GM19455 (cell line): ENCODE data around the gene KIF7.

Source experiments
- ATAC-seq: cut with Tn5 transposase; IDR thresholded peaks from one replicate; pipeline ENCODE4 v1.9.1; 2021; ENCODE audit not compliant: unreplicated experiment

The KIF7 gene

DNA sequence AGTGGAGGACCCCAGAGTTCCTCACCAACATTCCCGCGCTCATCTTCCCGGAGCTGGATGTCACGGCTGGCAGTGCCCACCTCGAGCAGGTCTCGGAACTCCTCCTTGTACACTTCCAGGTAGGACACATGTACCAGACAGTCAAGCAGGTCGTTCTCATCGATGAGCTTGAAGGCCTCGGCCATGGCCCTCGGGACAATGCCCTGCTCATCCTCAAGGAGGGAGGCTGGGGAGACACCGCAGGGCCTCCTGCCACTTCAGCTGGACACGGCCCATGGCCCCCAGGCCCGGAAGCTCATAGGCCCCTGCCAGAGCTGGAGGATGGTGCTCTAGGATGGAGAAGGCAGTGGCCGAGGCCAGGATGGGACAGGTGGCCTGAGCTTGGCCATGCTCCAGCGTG, 5.6 kb downstream of the KIF7 start:
- no peak for ATAC-seq

- no peak for ATAC-seq
Observed at GRCh38 chr15:89649013-89649625, 6.1 kb downstream of the KIF7 start.

DNA sequence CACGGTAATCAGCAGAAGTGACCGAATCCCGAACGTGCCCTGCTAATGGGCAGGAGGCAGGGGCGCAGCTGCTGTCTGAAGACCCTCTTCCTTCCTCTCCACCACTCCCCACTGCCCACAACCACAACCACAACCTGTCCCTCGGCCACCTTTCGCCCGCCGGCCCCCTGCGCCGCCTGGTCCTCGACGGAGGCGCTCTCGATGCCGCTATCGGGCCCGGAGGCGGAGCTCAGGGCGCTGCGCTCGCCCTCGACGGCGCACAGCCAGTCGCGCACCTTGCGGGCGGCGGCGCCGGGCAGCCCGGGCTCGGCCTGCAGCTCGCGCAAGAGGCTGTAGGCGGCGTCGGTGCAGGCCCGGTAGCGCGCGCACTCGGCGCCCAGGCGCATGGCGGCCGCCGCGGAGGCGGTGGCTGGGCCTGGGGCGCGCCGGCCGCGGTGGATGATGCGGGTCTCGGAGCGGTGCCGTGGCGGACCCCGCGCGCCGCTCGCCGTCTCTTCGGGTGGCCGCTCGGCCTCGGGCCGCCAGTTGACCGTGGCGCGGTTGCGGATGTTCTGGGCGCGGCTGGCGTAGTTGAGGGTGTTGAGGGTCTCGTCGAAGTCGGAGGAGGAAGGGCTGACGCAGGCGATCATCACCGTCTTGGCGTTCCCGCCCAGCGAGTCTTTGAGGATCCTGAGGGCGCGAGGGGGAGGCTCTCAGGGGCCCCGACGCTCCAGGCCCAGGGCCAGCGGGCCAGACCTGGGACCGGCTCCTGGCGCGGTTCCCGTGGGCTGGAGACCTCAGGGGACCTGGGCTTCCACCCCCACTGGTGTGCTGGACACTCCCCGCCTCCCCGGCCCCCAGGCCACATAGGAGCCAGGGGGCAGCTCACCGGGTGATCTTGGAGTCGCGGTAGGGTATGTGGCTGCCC, 6.9 kb downstream of the KIF7 start:
- no peak for ATAC-seq

DNA sequence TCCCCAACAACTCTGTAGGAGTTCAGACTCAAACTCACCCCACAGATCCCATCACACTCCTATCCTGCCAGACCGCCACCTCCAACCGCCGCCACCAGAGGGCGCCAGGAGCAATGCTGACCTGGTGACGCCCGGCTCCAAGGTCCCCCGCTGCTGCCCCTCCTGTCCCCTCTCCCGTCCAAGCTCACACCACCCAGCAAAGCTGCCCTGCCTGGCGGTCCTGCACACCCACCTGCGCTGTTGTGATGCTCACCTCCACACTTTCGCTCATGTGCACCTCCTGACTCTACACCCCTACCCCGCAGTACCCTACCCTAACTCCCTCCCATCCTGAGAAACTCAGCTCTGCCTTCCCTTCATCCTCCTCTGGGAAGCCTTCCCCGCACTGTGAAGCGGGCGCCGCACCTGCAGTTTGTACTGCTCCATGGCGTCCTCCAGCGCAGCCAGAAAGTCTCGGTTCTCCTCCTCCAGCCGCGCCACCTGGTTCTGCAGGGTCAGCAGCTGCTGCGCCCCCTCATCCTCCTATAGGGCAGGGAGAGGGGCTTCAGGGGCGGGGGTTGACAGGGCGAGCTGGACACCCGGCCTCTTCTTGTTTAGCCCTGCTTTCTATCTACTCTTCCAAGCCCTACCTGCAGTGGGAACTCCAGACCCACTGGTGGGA, 7.9 kb downstream of the KIF7 start:
- ATAC-seq, result no peak

DNA sequence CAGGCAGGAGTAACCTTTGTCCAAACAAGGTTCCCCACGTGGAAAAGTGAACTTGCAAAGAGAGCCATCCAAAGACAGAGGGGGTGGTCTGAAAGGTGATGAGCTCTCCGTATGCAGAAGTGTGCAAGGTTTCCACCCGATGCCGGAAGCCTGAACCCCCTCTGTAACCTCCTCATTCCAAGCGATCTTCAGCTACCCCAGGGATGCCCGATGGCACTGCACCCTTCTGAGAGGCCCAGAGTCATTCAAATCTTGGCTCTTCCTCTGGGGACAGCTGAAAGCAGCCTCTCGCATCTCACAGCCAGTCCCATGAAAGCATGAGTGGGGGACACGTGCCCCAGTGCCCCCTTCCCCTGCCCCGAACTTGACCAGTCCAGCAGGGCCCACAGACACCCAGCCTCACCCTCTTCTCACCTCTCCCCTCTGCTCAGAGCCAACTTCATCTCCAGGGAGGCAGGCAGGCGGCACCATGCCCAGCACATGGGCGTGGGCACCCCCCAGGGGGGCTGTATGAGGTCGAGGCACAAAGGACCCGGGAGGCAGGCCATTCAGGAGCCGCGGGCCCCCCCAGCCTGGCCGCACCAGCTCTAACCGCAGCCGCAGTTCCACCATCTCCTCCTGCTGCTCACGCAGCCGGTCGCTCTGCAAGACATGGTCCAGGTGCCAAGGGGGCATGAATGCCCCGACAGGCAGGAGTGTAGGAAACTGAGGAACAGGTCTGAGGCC, 8.7 kb downstream of the KIF7 start:
- no peak for ATAC-seq

DNA sequence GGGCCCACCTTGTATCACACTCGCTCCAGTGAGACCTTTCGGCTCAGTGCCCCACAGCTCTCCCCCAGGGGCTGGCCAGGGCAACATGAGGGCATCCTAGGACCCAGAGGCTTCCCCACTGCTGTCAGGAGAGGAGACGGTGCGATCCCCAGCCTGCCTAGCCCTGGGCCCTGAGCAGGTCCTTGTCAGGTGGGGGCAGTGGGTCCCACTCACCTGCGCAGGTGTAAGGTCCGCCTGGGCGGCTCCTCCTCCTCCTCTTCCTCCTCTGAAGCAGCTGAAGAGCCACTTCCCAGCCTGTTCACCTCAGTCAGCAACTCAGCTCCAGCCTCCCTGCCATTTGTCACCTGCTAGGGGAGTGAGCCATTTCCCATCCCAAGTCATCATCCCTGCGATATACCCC, 9.6 kb downstream of the KIF7 start:
- no peak for ATAC-seq

GRCh38 chr15:89642106-89642505, 13.2 kb downstream of the KIF7 start:
- ATAC-seq, result no peak

GRCh38 chr15:89641053-89641452, 14.2 kb downstream of the KIF7 start:
- ATAC-seq, result no peak

GRCh38 chr15:89640245-89640644, 15.0 kb downstream of the KIF7 start:
- no peak for ATAC-seq

GRCh38 chr15:89633585-89633984, 21.7 kb downstream of the KIF7 start:
- no peak for ATAC-seq

DNA sequence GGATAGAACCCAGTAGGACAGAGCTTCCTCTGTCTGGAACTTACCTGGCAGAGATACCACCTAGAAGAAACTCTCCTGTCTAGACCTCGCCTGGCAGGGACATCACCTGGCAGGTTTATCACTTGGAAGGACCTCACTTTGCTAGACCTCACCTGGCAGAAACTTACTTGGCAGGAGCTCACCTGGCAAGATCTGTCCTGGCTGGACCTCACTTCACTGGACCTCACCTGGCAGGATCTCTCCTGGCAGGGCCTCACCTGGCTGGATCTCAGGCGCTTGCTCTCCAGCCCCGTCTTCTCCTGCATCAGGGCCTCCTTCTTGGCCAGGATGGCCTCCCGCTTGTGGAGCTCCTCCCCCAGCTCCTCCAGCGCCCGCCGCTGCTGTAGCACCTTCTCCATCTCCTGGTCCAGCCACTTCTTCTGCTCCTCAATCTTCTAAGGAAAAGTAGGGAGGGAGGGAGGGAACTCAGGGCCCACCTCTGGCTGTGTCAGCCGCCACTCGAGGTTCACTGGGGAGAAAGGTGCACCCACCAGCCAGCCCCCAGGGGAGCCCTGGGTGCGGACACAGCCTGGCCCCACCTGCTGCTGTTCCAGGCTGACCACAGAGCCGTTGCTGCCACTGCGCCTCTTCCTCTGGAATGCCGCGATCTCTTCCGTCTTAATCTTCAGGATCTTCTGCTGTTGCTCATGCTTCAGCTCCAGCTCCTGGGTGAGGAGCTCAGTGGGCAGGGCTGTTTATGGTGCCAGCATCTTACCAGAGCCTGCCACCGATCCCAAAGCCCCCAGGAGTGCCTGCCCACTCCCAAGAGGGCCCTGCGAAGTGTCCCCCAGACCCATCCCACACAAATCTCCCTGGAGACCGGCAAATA, 22.5 kb downstream of the KIF7 start:
- no peak for ATAC-seq

DNA sequence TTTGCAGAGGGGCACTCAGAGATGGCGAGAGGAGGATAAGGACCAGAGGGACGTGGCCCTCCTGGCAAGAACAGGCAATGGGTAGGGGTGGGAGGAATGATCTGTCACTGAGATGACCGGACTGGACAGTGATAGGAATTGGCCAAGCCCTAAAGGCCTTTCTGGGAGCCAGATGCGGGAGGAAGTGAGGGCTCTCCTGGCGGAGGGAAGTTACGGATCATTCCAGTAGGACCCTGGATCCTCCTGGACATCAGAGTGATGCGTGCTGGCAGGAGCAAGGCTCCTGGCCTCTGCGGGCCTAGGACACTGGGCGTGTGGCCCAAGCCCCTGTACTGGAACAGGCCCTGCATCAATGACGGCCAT, 23.4 kb downstream of the KIF7 start:
- no peak for ATAC-seq

DNA sequence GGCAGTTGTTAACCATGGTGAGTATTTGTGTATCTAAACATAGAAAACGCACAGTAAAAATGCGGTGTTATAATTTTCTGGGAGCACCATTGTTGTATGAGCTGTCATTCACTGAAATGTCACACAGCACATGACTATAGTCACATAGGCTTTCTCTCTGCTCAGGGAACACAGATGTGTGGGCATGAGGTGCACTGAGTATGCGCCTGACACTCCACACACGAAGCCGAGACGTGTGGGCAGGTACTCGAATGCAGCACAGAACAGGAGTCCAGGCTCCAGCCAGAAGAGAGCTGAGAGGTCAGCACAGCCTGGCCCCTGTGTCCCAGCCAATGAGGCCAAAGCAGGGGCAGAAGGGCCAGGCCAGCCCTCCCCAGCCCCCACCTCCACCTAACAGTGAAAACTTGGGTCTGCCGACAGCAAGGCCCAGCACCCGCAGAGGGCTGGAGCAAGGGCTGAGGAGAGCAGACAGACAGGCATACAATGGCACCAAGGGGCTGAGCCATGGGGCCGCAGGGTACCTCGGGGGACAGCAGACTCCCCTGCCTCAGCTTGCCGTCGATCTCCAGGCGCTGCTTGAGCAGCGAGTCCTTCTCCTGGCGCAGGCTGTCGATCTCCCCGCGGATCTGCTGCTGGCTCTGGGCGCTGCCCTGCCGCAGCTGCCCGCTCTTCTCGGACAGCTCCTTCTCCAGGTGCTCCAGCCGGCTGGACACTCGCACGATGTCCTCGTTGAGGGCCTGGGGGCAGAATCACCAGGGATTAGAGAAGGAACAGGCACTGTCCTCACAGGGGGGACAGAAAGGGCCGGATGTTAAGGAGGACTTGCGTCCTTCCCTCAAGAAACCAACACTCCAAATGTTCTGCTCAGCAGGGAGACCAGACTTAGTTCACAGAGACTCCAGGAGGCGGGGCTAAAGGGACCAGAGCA, 24.0 kb downstream of the KIF7 start:
- ATAC-seq, result no peak

GRCh38 chr15:89630260-89630659, 25.0 kb downstream of the KIF7 start:
- no peak for ATAC-seq

GRCh38 chr15:89629829-89630228, 25.4 kb downstream of the KIF7 start:
- ATAC-seq, result no peak

DNA sequence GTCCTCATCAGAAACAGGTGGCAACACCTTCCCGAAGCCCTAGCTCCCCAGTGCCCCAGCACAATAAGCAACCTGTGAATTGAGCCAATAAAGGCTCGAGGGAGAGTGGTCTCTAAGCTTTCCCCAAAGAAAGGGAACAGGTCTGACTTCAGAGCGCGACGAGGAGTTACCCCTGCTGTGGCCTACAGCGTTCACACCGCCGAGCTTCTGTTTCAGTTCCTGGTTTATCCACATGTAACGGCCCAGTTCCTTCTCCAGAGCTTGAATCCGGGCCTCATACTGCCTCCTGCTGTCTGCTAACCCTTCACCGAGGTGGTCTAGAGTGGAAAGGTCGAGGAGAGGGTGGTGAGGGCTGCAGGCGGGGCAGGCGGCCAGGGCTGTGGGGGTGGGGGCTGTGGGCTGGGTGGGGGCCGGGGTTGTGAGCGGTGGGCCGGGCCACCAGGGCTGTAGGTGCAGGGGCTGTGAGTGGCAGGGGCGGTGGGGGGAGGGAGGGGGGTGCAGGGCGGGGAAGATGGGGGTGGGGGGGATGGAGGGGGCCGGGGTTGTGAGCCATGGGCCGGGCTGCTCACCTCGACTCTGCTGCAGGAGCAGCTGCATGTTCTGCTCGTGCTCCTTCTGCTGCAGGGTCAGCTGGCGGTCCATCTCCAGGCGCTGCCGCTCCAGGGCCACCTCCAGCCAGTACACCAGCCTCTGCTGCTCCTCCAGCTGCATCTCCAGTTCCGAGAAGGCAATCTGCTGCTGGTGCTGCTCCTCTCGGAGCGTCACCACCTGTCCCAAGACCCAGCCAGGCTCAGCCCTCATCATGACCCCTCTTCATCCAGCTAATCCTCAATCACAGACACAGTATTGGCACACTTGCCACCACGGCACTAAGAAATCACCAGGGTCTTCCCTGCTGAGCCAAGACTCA, 26.2 kb downstream of the KIF7 start:
- no peak for ATAC-seq

- ATAC-seq, result no peak
Observed at GRCh38 chr15:89628301-89628700, 27.0 kb downstream of the KIF7 start.

- ATAC-seq, result no peak
Observed at GRCh38 chr15:89627256-89627970, 27.9 kb downstream of the KIF7 start.
